ENCODE results near the gene TMEM167B. TPM values are rescaled to one million over a fixed set of nuclear protein-coding genes. Genes with fewer than 3 reads are reported as not detected.
A peak's percentile ranks its signal among the peaks of the same experiment; 100 is the strongest.

TMEM167B gene
- total and polyA plus RNA-seq, 7 experiments from 2014 or later: 28.3 to 65.6 (median 39.0) TPM

DNA sequence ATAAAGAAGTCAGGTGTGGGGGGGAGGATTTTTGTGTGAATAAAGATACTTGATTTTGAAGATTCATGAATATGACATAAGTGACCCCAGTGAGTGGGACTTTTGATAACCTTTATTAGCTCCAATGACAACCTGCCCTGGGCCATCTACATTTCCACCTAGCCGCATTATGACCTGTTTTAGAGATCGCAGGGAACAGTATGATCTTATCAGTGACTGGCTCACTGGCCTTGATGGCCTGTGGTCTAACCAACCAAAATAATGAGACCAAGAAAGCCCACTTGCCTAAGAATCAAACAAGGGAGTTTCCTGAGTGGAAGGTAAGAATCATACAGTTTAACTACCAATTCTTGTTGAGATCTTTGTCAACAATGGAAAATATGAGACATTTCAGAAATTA is 25.1 kb downstream of the TMEM167B start:
- Mint-ChIP-seq H3K9me3 (peaks cover 0 to 9% (median 0%) of the 10 kb centered on the region in 11 donors), H3K27me3 (peaks cover 0 to 25% (median 0%) of the 10 kb centered on the region in 5 donors), H3K27ac (peak overlapping the region in 1 of 9 donors; percentile 7), H3K4me1 (peaks cover 24 to 35% (median 28%) of the 10 kb centered on the region in 7 donors), H3K36me3 (peaks cover 0 to 9% (median 5%) of the 10 kb centered on the region in 5 donors), H3K4me3 (no peak overlapping the region)
- ATAC-seq (no peak), DNase-seq (no peak)
- no peaks in the 10 kb centered on the region for H3K9me3 ChIP-seq (ENCODE audit: control insufficient read depth in 2 of 3, low read length in 3 of 3)
- ChIA-PET POLR2A (interaction anchor here (0.9 to 8.1 kb wide), 2 partner anchors 14 to 74 kb away, joined by 3 to 89 read pairs; partner anchors contain the start of gene WDR47), CTCF (interaction anchor here (1.0 kb wide), 1 partner anchor 287 kb away, joined by 3 read pairs; no protein-coding TSS in a partner anchor)
- H3K27ac ChIP-seq (ENCODE audit: low read depth, low read length): no peak overlapping the region
- H3K27me3 ChIP-seq (ENCODE audit: control insufficient read depth in 2 of 2, insufficient read depth in 2 of 2, low read length in 2 of 2): no peaks in the 10 kb centered on the region
- intact Hi-C loops (cut with micrococcal nuclease): no loop called here
- H3K4me1 ChIP-seq (ENCODE audit: control insufficient read depth in 2 of 2, insufficient read depth in 2 of 2, low read length in 2 of 2): peaks cover 16 to 21% of the 10 kb centered on the region in 2 donors
- no peaks in the 10 kb centered on the region for H3K36me3 ChIP-seq (ENCODE audit: control insufficient read depth in 2 of 3, insufficient read depth in 3 of 3, low read length in 3 of 3)
- H3K4me3 ChIP-seq (ENCODE audit: low read length): no peak overlapping the region

DNA sequence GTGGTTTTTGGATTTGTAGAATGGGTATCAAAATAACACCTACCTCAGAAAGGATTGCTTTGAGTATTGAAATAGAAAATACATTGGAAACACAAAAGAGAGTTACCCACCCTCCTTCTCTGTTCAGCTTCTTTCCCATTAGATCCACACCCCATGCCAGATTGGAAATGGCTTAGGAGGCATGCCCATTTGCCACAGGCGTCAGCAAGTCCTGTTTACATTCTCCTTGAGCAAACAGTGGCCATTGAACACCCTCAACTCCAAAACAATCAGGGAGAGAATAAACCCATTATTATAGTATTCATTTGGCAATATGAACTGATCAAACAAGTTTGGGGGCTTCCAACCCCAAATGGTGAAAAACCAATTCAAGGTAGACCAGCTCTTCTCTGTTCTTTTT is 25.7 kb downstream of the TMEM167B start:
- intact Hi-C loops (cut with micrococcal nuclease): no loop called here
- POLR2A ChIA-PET: interaction anchor here (0.9 to 8.1 kb wide), 3 partner anchors 15 to 74 kb away, joined by 3 to 89 read pairs (median 6); partner anchors contain the start of gene WDR47

DNA sequence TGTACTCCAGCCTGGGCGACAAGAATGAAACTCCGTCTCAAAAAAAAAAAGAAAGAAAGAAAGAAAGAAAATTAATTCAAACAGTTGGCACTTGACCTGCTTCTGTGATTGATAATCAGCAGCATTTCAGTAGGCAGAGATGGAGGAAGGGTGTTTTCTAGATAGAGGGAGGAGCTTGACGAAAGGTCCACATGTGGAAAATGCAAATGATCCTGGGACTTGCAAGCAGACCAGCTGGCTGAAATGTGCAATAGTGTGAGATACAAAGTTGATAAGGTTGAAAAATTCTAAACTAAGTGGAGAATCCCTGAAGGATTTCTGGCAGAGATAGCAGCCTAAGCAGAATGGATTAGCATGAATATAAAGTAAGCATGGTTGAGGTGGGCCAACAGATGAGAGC is 27.5 kb downstream of the TMEM167B start:
- Mint-ChIP-seq H3K4me3 (no peak overlapping the region), H3K4me1 (peaks cover 13 to 20% (median 19%) of the 10 kb centered on the region in 7 donors), H3K36me3 (peaks cover 0 to 9% (median 5%) of the 10 kb centered on the region in 5 donors), H3K27ac (no peak overlapping the region), H3K27me3 (peaks cover 0 to 9% (median 0%) of the 10 kb centered on the region in 5 donors), H3K9me3 (peaks cover 0 to 5% (median 0%) of the 10 kb centered on the region in 11 donors)
- ChIA-PET POLR2A (interaction anchor here (1.6 kb wide), 1 partner anchor 18 kb away, joined by 6 read pairs; no protein-coding TSS in a partner anchor), CTCF (interaction anchor here (0.6 kb wide), 1 partner anchor 15 kb away, joined by 3 read pairs; no protein-coding TSS in a partner anchor)
- intact Hi-C loops (cut with micrococcal nuclease): no loop called here
- Histone ChIP-seq H3K36me3 (ENCODE audit: control insufficient read depth in 2 of 3, insufficient read depth in 3 of 3, low read length in 3 of 3) (no peaks in the 10 kb centered on the region), H3K27ac (ENCODE audit: low read depth, low read length) (no peak overlapping the region), H3K4me3 (ENCODE audit: low read length) (no peak overlapping the region), H3K4me1 (ENCODE audit: control insufficient read depth in 2 of 2, insufficient read depth in 2 of 2, low read length in 2 of 2) (peaks cover 11 to 12% of the 10 kb centered on the region in 2 donors), H3K9me3 (ENCODE audit: control insufficient read depth in 2 of 3, low read length in 3 of 3) (no peaks in the 10 kb centered on the region), H3K27me3 (ENCODE audit: control insufficient read depth in 2 of 2, insufficient read depth in 2 of 2, low read length in 2 of 2) (no peaks in the 10 kb centered on the region)
- ATAC-seq: no peak
- no peak for DNase-seq

More for the DNA sequence above, 25.7 kb downstream of the TMEM167B start:
- H3K27ac Mint-ChIP-seq: peak overlapping the region in 1 of 9 donors; percentile 19
- H3K27me3 ChIP-seq (ENCODE audit: control insufficient read depth in 2 of 2, insufficient read depth in 2 of 2, low read length in 2 of 2): no peaks in the 10 kb centered on the region
- CTCF ChIA-PET: interaction anchor here (0.6 kb wide), 1 partner anchor 289 kb away, joined by 4 read pairs; no protein-coding TSS in a partner anchor
- ATAC-seq (no peak), DNase-seq (no peak)
- H3K4me3 ChIP-seq (ENCODE audit: low read length): no peak overlapping the region
- no peak overlapping the region for H3K4me3 Mint-ChIP-seq
- peaks cover 0 to 22% (median 0%) of the 10 kb centered on the region in 5 donors for H3K27me3 Mint-ChIP-seq
- H3K27ac ChIP-seq (ENCODE audit: low read depth, low read length): no peak overlapping the region
- no peaks in the 10 kb centered on the region for H3K9me3 ChIP-seq (ENCODE audit: control insufficient read depth in 2 of 3, low read length in 3 of 3)
- H3K4me1 Mint-ChIP-seq: peaks cover 24 to 35% (median 28%) of the 10 kb centered on the region in 7 donors
- peaks cover 0 to 9% (median 5%) of the 10 kb centered on the region in 5 donors for H3K36me3 Mint-ChIP-seq
- peaks cover 16 to 21% of the 10 kb centered on the region in 2 donors for H3K4me1 ChIP-seq (ENCODE audit: control insufficient read depth in 2 of 2, insufficient read depth in 2 of 2, low read length in 2 of 2)
- no peaks in the 10 kb centered on the region for H3K36me3 ChIP-seq (ENCODE audit: control insufficient read depth in 2 of 3, insufficient read depth in 3 of 3, low read length in 3 of 3)
- peaks cover 0 to 9% (median 0%) of the 10 kb centered on the region in 11 donors for H3K9me3 Mint-ChIP-seq

DNA sequence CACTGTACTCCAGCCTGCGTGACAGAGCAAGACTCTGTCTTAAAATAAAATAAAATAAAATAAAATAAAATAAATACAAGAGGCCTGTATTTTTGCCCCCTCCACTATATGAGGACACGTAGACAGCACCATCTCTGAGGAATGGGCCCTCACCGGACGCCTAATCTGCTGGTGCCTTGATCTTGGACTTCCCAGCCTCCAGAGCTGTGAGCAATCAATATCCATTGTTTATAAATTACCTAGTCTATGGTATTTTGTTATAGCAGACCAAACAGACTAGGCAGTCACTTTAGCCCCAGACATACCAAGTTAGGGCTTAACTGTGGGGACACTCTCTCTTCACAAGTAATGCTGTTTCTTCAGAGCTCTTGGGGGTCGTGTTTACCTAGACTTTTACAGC is 29.8 kb downstream of the TMEM167B start:
- Mint-ChIP-seq H3K27ac (no peak overlapping the region), H3K27me3 (no peaks in the 10 kb centered on the region), H3K4me3 (no peak overlapping the region), H3K36me3 (peaks cover 0 to 9% (median 5%) of the 10 kb centered on the region in 5 donors), H3K4me1 (peaks cover 0 to 8% (median 0%) of the 10 kb centered on the region in 7 donors), H3K9me3 (peaks cover 0 to 3% (median 0%) of the 10 kb centered on the region in 11 donors)
- DNase-seq: no peak
- no peaks in the 10 kb centered on the region for H3K9me3 ChIP-seq (ENCODE audit: control insufficient read depth in 2 of 3, low read length in 3 of 3)
- CTCF ChIA-PET: no interaction called here
- no peak for ATAC-seq
- H3K4me1 ChIP-seq (ENCODE audit: control insufficient read depth in 2 of 2, insufficient read depth in 2 of 2, low read length in 2 of 2): no peaks in the 10 kb centered on the region
- no peaks in the 10 kb centered on the region for H3K36me3 ChIP-seq (ENCODE audit: control insufficient read depth in 2 of 3, insufficient read depth in 3 of 3, low read length in 3 of 3)
- no peaks in the 10 kb centered on the region for H3K27me3 ChIP-seq (ENCODE audit: control insufficient read depth in 2 of 2, insufficient read depth in 2 of 2, low read length in 2 of 2)
- no peak overlapping the region for H3K4me3 ChIP-seq (ENCODE audit: low read length)
- no peak overlapping the region for H3K27ac ChIP-seq (ENCODE audit: low read depth, low read length)
- intact Hi-C loops (cut with micrococcal nuclease): no loop called here
- POLR2A ChIA-PET: no interaction called here

DNA sequence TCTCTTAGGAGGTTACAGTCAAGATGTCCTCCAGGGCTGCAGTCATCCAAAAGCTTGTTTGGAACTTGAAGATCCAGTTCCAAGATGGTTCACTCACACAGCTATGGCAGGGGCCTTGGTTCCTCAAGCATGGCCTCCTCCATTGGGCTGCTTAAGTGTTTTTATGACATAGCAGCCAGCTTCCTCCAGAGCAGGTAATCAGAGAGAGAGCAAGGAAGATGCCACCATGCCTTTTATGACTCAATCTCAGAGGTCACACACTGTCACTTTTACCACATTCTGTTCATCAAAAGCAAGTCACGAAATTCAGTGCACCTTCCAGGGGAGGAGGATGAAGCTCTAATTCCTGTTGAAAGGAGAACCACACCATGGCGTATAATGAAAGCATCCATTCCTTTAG is 40.5 kb downstream of the TMEM167B start:
- POLR2A ChIA-PET: interaction anchor here (0.5 kb wide), 1 partner anchor 73 kb away, joined by 3 read pairs; no protein-coding TSS in a partner anchor
- no peak overlapping the region for H3K4me3 ChIP-seq (ENCODE audit: low read length)
- H3K4me1 ChIP-seq (ENCODE audit: control insufficient read depth in 2 of 2, insufficient read depth in 2 of 2, low read length in 2 of 2): peaks cover 0 to 8% of the 10 kb centered on the region in 2 donors
- no peaks in the 10 kb centered on the region for H3K36me3 ChIP-seq (ENCODE audit: control insufficient read depth in 2 of 3, insufficient read depth in 3 of 3, low read length in 3 of 3)
- CTCF ChIA-PET: no interaction called here
- Mint-ChIP-seq H3K4me1 (peaks cover 4 to 16% (median 15%) of the 10 kb centered on the region in 7 donors), H3K27me3 (no peaks in the 10 kb centered on the region), H3K4me3 (no peak overlapping the region), H3K36me3 (peaks cover under 1 to 5% (median 1%) of the 10 kb centered on the region in 5 donors), H3K27ac (no peak overlapping the region), H3K9me3 (no peaks in the 10 kb centered on the region)
- H3K9me3 ChIP-seq (ENCODE audit: control insufficient read depth in 2 of 3, low read length in 3 of 3): no peaks in the 10 kb centered on the region
- H3K27me3 ChIP-seq (ENCODE audit: control insufficient read depth in 2 of 2, insufficient read depth in 2 of 2, low read length in 2 of 2): no peaks in the 10 kb centered on the region
- no peak overlapping the region for H3K27ac ChIP-seq (ENCODE audit: low read depth, low read length)
- intact Hi-C loops (cut with micrococcal nuclease): no loop called here
- ATAC-seq (no peak), DNase-seq (no peak)

DNA sequence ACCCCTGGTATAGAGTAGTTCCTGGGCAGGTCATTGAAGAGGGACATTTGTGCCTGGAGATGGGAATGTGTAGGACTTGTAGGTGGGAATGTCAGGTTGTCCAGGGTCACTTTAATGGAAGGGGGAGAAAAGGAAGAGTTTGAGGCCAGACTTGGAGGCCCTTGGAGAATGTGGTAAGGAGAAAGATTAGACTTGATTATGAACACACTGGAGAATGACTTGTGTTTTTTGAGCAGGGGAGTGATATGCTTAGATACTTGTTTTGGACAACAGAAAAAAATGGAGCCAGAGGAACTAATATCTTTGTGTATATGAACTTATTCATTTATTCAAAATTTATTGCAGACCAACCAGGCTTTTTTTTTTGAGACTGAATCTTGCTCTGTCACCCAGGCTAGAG is 41.2 kb downstream of the TMEM167B start:
- ChIA-PET CTCF (no interaction called here), POLR2A (no interaction called here)
- DNase-seq (no peak), ATAC-seq (no peak)
- no peak overlapping the region for H3K4me3 ChIP-seq (ENCODE audit: low read length)
- Mint-ChIP-seq H3K27me3 (no peaks in the 10 kb centered on the region), H3K4me3 (no peak overlapping the region), H3K36me3 (peaks cover 0 to 2% (median 0%) of the 10 kb centered on the region in 5 donors), H3K9me3 (no peaks in the 10 kb centered on the region), H3K27ac (peak overlapping the region in 1 of 9 donors; percentile 71), H3K4me1 (peaks cover 4 to 16% (median 15%) of the 10 kb centered on the region in 7 donors)
- peaks cover 0 to 8% of the 10 kb centered on the region in 2 donors for H3K4me1 ChIP-seq (ENCODE audit: control insufficient read depth in 2 of 2, insufficient read depth in 2 of 2, low read length in 2 of 2)
- intact Hi-C loops (cut with micrococcal nuclease): no loop called here
- no peaks in the 10 kb centered on the region for H3K9me3 ChIP-seq (ENCODE audit: control insufficient read depth in 2 of 3, low read length in 3 of 3)
- H3K36me3 ChIP-seq (ENCODE audit: control insufficient read depth in 2 of 3, insufficient read depth in 3 of 3, low read length in 3 of 3): no peaks in the 10 kb centered on the region
- H3K27ac ChIP-seq (ENCODE audit: low read depth, low read length): no peak overlapping the region
- no peaks in the 10 kb centered on the region for H3K27me3 ChIP-seq (ENCODE audit: control insufficient read depth in 2 of 2, insufficient read depth in 2 of 2, low read length in 2 of 2)
